Panc1 (cell line): ENCODE data around the gene BRINP2.

ENCODE experiments used
- CTCF ChIP-seq: fragments of 450-650 bp; IDR thresholded peaks from 2 replicates; pipeline ENCODE4 v1.5.1; 2017; ENCODE audit warnings: mild to moderate bottlenecking
- POLR2AphosphoS5 ChIP-seq: IDR thresholded peaks from 2 replicates; pipeline ENCODE4 v1.6.1; 2012; ENCODE audit warnings: mild to moderate bottlenecking, low read depth, low read length, moderate library complexity
- SIN3A ChIP-seq: IDR thresholded peaks from 2 replicates; pipeline ENCODE4 v1.6.1; 2012; ENCODE audit warnings: low read depth, mild to moderate bottlenecking, low read length, moderate library complexity, borderline replicate concordance; ENCODE audit not compliant: insufficient read depth
- TCF7L2 ChIP-seq: IDR thresholded peaks from 2 replicates; pipeline ENCODE4 v1.6.1; 2011; ENCODE audit warnings: mild to moderate bottlenecking, low read depth, low read length, inconsistent platforms

- no peak for TF ChIP-seq CTCF
- no peak for TF ChIP-seq POLR2AphosphoS5
- no peak for TF ChIP-seq TCF7L2
- no peak for TF ChIP-seq SIN3A
These were observed 157.5 kb downstream of the BRINP2 start for GRCh38 chr1:177328251-177328650.
